Esophagus muscularis mucosa (tissue), 4 donors: ENCODE data around the gene C21orf58. TPM values are rescaled to one million over a fixed set of nuclear protein-coding genes. Genes with fewer than 3 reads are reported as not detected.

Experiments
- DNase-seq: peaks from one replicate; pipeline ENCODE4 v3.0.0-alpha.2; 2017; ENCODE audit errors: extremely low spot score
- H3K27ac ChIP-seq, 4 donors: fragments of 200-600 bp; sonication (generic); replicated peaks in 1 of 4; 1 replicate in 3 of 4; 2 replicates in 1 of 4; pipeline ENCODE4 v1.5.1; 2016 to 2019; ENCODE audit warnings: mild to moderate bottlenecking in 1 of 4
- H3K27me3 ChIP-seq, 4 donors: fragments of 200-600 bp; sonication (generic); one replicate each; pipeline versions ENCODE4 v1.5.1 to v1.6.0; 2016 to 2019
- H3K36me3 ChIP-seq, 4 donors: fragments of 200-600 bp; sonication (generic); one replicate each; pipeline ENCODE4 v1.5.1; 2016 to 2019
- H3K4me1 ChIP-seq, 4 donors: fragments of 200-600 bp; sonication (generic); one replicate each; pipeline ENCODE4 v1.5.1; 2016 to 2019
- H3K4me3 ChIP-seq, 4 donors: fragments of 200-600 bp; sonication (generic); 1 replicate in 2 of 4; 2 replicates in 2 of 4; pipeline ENCODE4 v1.5.1; 2016 to 2019; ENCODE audit warnings: mild to moderate bottlenecking in 4 of 4, moderate library complexity in 1 of 4
- H3K9me3 ChIP-seq, 4 donors: fragments of 200-600 bp; sonication (generic); 1 replicate in 3 of 4; 2 replicates in 1 of 4; pipeline ENCODE4 v1.5.1; 2016 to 2019
- CTCF ChIP-seq, 3 experiments: fragments of 200-600 bp in 2 of 3; fragments of 450-650 bp in 1 of 3; sonication (generic) in 2 of 3; IDR thresholded peaks; one replicate each; pipeline ENCODE4 v1.5.1; 2017 to 2019; ENCODE audit warnings: antibody characterized with exemption in 3 of 3, mild to moderate bottlenecking in 2 of 3, moderate library complexity in 1 of 3
- EP300 ChIP-seq: sonication (generic); formaldehyde crosslinking; IDR thresholded peaks from one replicate; pipeline ENCODE4 v1.6.1; 2017; ENCODE audit warnings: antibody characterized with exemption
- POLR2A ChIP-seq: fragments of 450-650 bp; IDR thresholded peaks from one replicate; pipeline ENCODE4 v1.6.1; 2017; ENCODE audit warnings: antibody characterized with exemption, moderate library complexity, mild to moderate bottlenecking, low read depth
- POLR2AphosphoS5 ChIP-seq, 2 donors: sonication (generic); formaldehyde crosslinking; IDR thresholded peaks; one replicate each; pipeline ENCODE4 v1.6.1; 2017; ENCODE audit warnings: antibody characterized with exemption in 2 of 2
- WGBS: methylation state at CpG from one replicate; pipeline ENCODE4 v1.1.5; 2018; 5-methylcytosine and 5-hydroxymethylcytosine counted together
- intact Hi-C: fragments of 100-400 bp; cut with DNase I; formaldehyde crosslinking; loops from one replicate; pipeline ENCODE4 v1.15.1; 2023
- total RNA-seq, 4 donors: library from RNA; depleted of rRNA; stranded (reverse); fragments of >200 nt; gene quantifications; one replicate each; pipeline versions ENCODE4 v1.1.0 to v1.2.1, GENCODE V29; 2016

C21orf58 gene
- total RNA-seq, 4 donors from 2014 or later = 0.50 to 2.5 (median 1.7) TPM

- Histone ChIP-seq H3K4me3 (no peak overlapping the region), H3K4me1 (no peaks in the 10 kb centered on the region), H3K36me3 (peaks cover 79 to 100% (median 98%) of the 10 kb centered on the region in 4 donors), H3K27me3 (no peaks in the 10 kb centered on the region), H3K9me3 (no peaks in the 10 kb centered on the region), H3K27ac (no peak overlapping the region)
- TF ChIP-seq EP300 (no peak), POLR2AphosphoS5 (IDR thresholded peaks at IDR 0.05) (no peak), POLR2A (no peak), CTCF (IDR thresholded peaks at IDR 0.05) (no peak)
- intact Hi-C loops = no loop called here
- 91% methylated on average over 15 of the region's 16 CpGs for WGBS
- no peak for DNase-seq
Observed at GRCh38 chr21:46354046-46354445, 30.4 kb upstream of the C21orf58 start.

- Histone ChIP-seq H3K9me3 (no peaks in the 10 kb centered on the region), H3K27ac (no peak overlapping the region), H3K4me1 (no peaks in the 10 kb centered on the region), H3K36me3 (peaks cover 81 to 100% (median 99%) of the 10 kb centered on the region in 4 donors), H3K27me3 (no peaks in the 10 kb centered on the region), H3K4me3 (no peak overlapping the region)
- 94% methylated on average over 13 of the region's 14 CpGs for WGBS
- DNase-seq = no peak
- intact Hi-C loops = no loop called here
- TF ChIP-seq CTCF (IDR thresholded peaks at IDR 0.05) (no peak), EP300 (no peak), POLR2A (no peak), POLR2AphosphoS5 (IDR thresholded peaks at IDR 0.05) (no peak)
Observed at GRCh38 chr21:46352913-46353312, 29.2 kb upstream of the C21orf58 start.

GRCh38 chr21:46352164-46352515, 28.5 kb upstream of the C21orf58 start:
- WGBS = no CpG with 5 or more reads among the region's 11 CpGs

GRCh38 chr21:46351476-46352163, 27.9 kb upstream of the C21orf58 start:
- TF ChIP-seq CTCF (IDR thresholded peaks at IDR 0.05) (no peak), POLR2A (no peak), EP300 (no peak), POLR2AphosphoS5 (IDR thresholded peaks at IDR 0.05) (no peak)
- H3K36me3 ChIP-seq = peaks cover 82 to 100% (median 99%) of the 10 kb centered on the region in 4 donors
- H3K27ac ChIP-seq = no peak overlapping the region
- no peaks in the 10 kb centered on the region for H3K27me3 ChIP-seq
- 92% methylated on average over 9 of the region's 11 CpGs for WGBS
- intact Hi-C loops = no loop called here
- H3K4me3 ChIP-seq = no peak overlapping the region
- DNase-seq = no peak
- H3K9me3 ChIP-seq = no peaks in the 10 kb centered on the region
- peaks cover 0 to 5% (median 0%) of the 10 kb centered on the region in 4 donors for H3K4me1 ChIP-seq

More at GRCh38 chr21:46352164-46352515, 28.5 kb upstream of the C21orf58 start:
- TF ChIP-seq POLR2AphosphoS5 (IDR thresholded peaks at IDR 0.05) = no peak
- TF ChIP-seq EP300 = no peak
- TF ChIP-seq CTCF (IDR thresholded peaks at IDR 0.05) = no peak
- no peak for TF ChIP-seq POLR2A
- intact Hi-C loops = no loop called here
- Histone ChIP-seq H3K27ac (no peak overlapping the region), H3K4me1 (peaks cover 0 to 5% (median 0%) of the 10 kb centered on the region in 4 donors), H3K9me3 (no peaks in the 10 kb centered on the region), H3K4me3 (no peak overlapping the region), H3K36me3 (peaks cover 77 to 100% (median 99%) of the 10 kb centered on the region in 4 donors), H3K27me3 (no peaks in the 10 kb centered on the region)
- DNase-seq = no peak

GRCh38 chr21:46350981-46351380, 27.3 kb upstream of the C21orf58 start:
- intact Hi-C loops = no loop called here
- TF ChIP-seq CTCF (IDR thresholded peaks at IDR 0.05) (no peak), POLR2A (no peak), POLR2AphosphoS5 (IDR thresholded peaks at IDR 0.05) (no peak), EP300 (no peak)

More at GRCh38 chr21:46350981-46351380, 27.3 kb upstream of the C21orf58 start:
- Histone ChIP-seq H3K4me1 (peaks cover 0 to 5% (median 0%) of the 10 kb centered on the region in 4 donors), H3K27ac (no peak overlapping the region), H3K4me3 (no peak overlapping the region), H3K9me3 (no peaks in the 10 kb centered on the region), H3K36me3 (peaks cover 83 to 100% (median 99%) of the 10 kb centered on the region in 4 donors), H3K27me3 (no peaks in the 10 kb centered on the region)
- WGBS = 86% methylated on average over 13 of the region's 13 CpGs
- DNase-seq = no peak
